ENCODE results near the gene CIAO1. TPM values are rescaled to one million over a fixed set of nuclear protein-coding genes. Genes with fewer than 3 reads are reported as not detected.

Gene CIAO1
- total RNA-seq, 2 experiments from 2014 or later: 55.4 to 55.6 TPM

- intact Hi-C loops (cut with DNase I, micrococcal nuclease): no loop called here
- no peak for TF ChIP-seq CTCF (IDR thresholded peaks at IDR 0.05)
- ATAC-seq (ENCODE audit: poor library complexity): no peak
- peak in 4 of 14 experiments; percentile 14 to 72 (median 36) for DNase-seq
- Mint-ChIP-seq H3K9me3 (no peaks in the 10 kb centered on the region), H3K36me3 (ENCODE audit: low read depth) (peaks cover 6% of the 10 kb centered on the region), H3K4me3 (no peak overlapping the region), H3K27me3 (no peaks in the 10 kb centered on the region), H3K27ac (peak overlapping the region; percentile 31), H3K4me1 (ENCODE audit: low read depth) (peaks cover 49% of the 10 kb centered on the region)
- Histone ChIP-seq H3K27me3 (ENCODE audit: control insufficient read depth in 1 of 2, insufficient read depth in 2 of 2, low read length in 2 of 2) (no peaks in the 10 kb centered on the region), H3K4me1 (ENCODE audit: insufficient read depth, low read length) (peaks cover 51% of the 10 kb centered on the region), H3K9me3 (ENCODE audit: control insufficient read depth in 1 of 2, insufficient read depth in 1 of 2, low read length in 2 of 2) (no peaks in the 10 kb centered on the region), H3K36me3 (ENCODE audit: insufficient read depth, low read length) (peaks cover 4% of the 10 kb centered on the region), H3K27ac (ENCODE audit: low read depth in 1 of 2, low read length in 2 of 2) (peak overlapping the region in 1 of 2 donors; percentile 3), H3K4me3 (ENCODE audit: low read length) (no peak overlapping the region)
- CTCF ChIA-PET: no interaction called here
- POLR2A ChIA-PET: interaction anchor here (0.9 to 1.3 kb wide), 2 partner anchors 10 to 38 kb away, joined by 3 read pairs; partner anchors contain the start of gene STARD7
Observed at GRCh38 chr2:96245609-96246390, 20.2 kb upstream of the CIAO1 start.

GRCh38 chr2:96247009-96247408, 19.0 kb upstream of the CIAO1 start:
- intact Hi-C loops (cut with DNase I, micrococcal nuclease): no loop called here
- Mint-ChIP-seq H3K27ac (peak overlapping the region; percentile 31), H3K4me3 (no peak overlapping the region), H3K4me1 (ENCODE audit: low read depth) (peaks cover 37% of the 10 kb centered on the region), H3K36me3 (ENCODE audit: low read depth) (peaks cover 13% of the 10 kb centered on the region), H3K9me3 (no peaks in the 10 kb centered on the region), H3K27me3 (no peaks in the 10 kb centered on the region)
- ChIA-PET CTCF (interaction anchor here (1.3 kb wide), 1 partner anchor 108 kb away, joined by 3 read pairs; the partner anchor contains the start of gene ASTL), POLR2A (interaction anchor here (0.9 to 1.3 kb wide), 2 partner anchors 9 to 39 kb away, joined by 3 read pairs; partner anchors contain the start of gene STARD7)
- H3K27me3 ChIP-seq (ENCODE audit: control insufficient read depth in 1 of 2, insufficient read depth in 2 of 2, low read length in 2 of 2): no peaks in the 10 kb centered on the region
- no peak for ATAC-seq (ENCODE audit: poor library complexity)
- peaks cover 39% of the 10 kb centered on the region for H3K4me1 ChIP-seq (ENCODE audit: insufficient read depth, low read length)
- H3K36me3 ChIP-seq (ENCODE audit: insufficient read depth, low read length): peaks cover 10% of the 10 kb centered on the region
- no peak for DNase-seq
- no peak overlapping the region for H3K27ac ChIP-seq (ENCODE audit: low read depth in 1 of 2, low read length in 2 of 2)
- no peaks in the 10 kb centered on the region for H3K9me3 ChIP-seq (ENCODE audit: control insufficient read depth in 1 of 2, insufficient read depth in 1 of 2, low read length in 2 of 2)
- no peak for TF ChIP-seq CTCF (IDR thresholded peaks at IDR 0.05)
- H3K4me3 ChIP-seq (ENCODE audit: low read length): no peak overlapping the region

GRCh38 chr2:96247896-96248295, 18.1 kb upstream of the CIAO1 start:
- Histone ChIP-seq H3K27ac (ENCODE audit: low read depth in 1 of 2, low read length in 2 of 2) (no peak overlapping the region), H3K36me3 (ENCODE audit: insufficient read depth, low read length) (peaks cover 19% of the 10 kb centered on the region), H3K9me3 (ENCODE audit: control insufficient read depth in 1 of 2, insufficient read depth in 1 of 2, low read length in 2 of 2) (no peaks in the 10 kb centered on the region), H3K4me3 (ENCODE audit: low read length) (no peak overlapping the region), H3K4me1 (ENCODE audit: insufficient read depth, low read length) (peaks cover 30% of the 10 kb centered on the region), H3K27me3 (ENCODE audit: control insufficient read depth in 1 of 2, insufficient read depth in 2 of 2, low read length in 2 of 2) (no peaks in the 10 kb centered on the region)
- TF ChIP-seq CTCF (IDR thresholded peaks at IDR 0.05): no peak
- H3K27ac Mint-ChIP-seq: peak overlapping the region; percentile 31
- H3K4me1 Mint-ChIP-seq (ENCODE audit: low read depth): peaks cover 28% of the 10 kb centered on the region
- H3K9me3 Mint-ChIP-seq: no peaks in the 10 kb centered on the region
- H3K27me3 Mint-ChIP-seq: no peaks in the 10 kb centered on the region
- intact Hi-C loops (cut with DNase I, micrococcal nuclease): no loop called here
- DNase-seq (no peak), ATAC-seq (ENCODE audit: poor library complexity) (no peak)
- POLR2A ChIA-PET: no interaction called here
- no peak overlapping the region for H3K4me3 Mint-ChIP-seq
- peaks cover 22% of the 10 kb centered on the region for H3K36me3 Mint-ChIP-seq (ENCODE audit: low read depth)
- CTCF ChIA-PET: interaction anchor here (1.3 kb wide), 1 partner anchor 109 kb away, joined by 3 read pairs; the partner anchor contains the start of gene ASTL
